Left hindlimb (tissue), 1 donor: ENCODE measurements around the gene ACIN1.

Experiments used
- DNase-seq: peaks from one replicate; pipeline ENCODE4 v3.0.0-alpha.2; 2018

The ACIN1 gene

GRCh38 chr14:23056956-23057756 is 37.8 kb downstream of the ACIN1 start, which contains the start of gene CDH24:
Gene CDH24, minus strand, starts transcription at chr14:23057520. Its CDS starts 1,787 bp downstream, at chr14:23055733.
- peak; percentile 84 for DNase-seq

- DNase-seq: peak; percentile 66
Observed at GRCh38 chr14:23056145-23056955, 38.6 kb downstream of the ACIN1 start.

GRCh38 chr14:23055621-23056144 is 39.3 kb downstream of the ACIN1 start:
- no peak for DNase-seq

- DNase-seq: no peak
Observed at GRCh38 chr14:23055147-23055550, 39.8 kb downstream of the ACIN1 start.

GRCh38 chr14:23054000-23054811 is 40.7 kb downstream of the ACIN1 start:
- no peak for DNase-seq

- DNase-seq: no peak
Observed at GRCh38 chr14:23053426-23053825, 41.5 kb downstream of the ACIN1 start.

GRCh38 chr14:23052671-23053070 is 42.3 kb downstream of the ACIN1 start:
- DNase-seq: no peak

GRCh38 chr14:23052182-23052623 is 42.7 kb downstream of the ACIN1 start:
- no peak for DNase-seq

- no peak for DNase-seq
Observed at GRCh38 chr14:23051141-23052057, 43.5 kb downstream of the ACIN1 start.

- DNase-seq: no peak
Observed at GRCh38 chr14:23049011-23049410, 45.9 kb downstream of the ACIN1 start.

- no peak for DNase-seq
Observed at GRCh38 chr14:23047751-23048693, 46.9 kb downstream of the ACIN1 start.

GRCh38 chr14:23047034-23047634 is 47.8 kb downstream of the ACIN1 start:
- DNase-seq: no peak

GRCh38 chr14:23045419-23046357 is 49.2 kb downstream of the ACIN1 start:
- no peak for DNase-seq

- DNase-seq: no peak
Observed at GRCh38 chr14:23044840-23045239, 50.1 kb downstream of the ACIN1 start.

GRCh38 chr14:23043754-23044153 is 51.2 kb downstream of the ACIN1 start:
- no peak for DNase-seq

GRCh38 chr14:23043145-23043544 is 51.8 kb downstream of the ACIN1 start:
- DNase-seq: no peak

- no peak for DNase-seq
Observed at GRCh38 chr14:23042162-23042965, 52.6 kb downstream of the ACIN1 start, which contains the start of gene PSMB11. Gene PSMB11, plus strand, starts transcription at chr14:23042212. Its CDS starts 14 bp downstream, at chr14:23042226.

GRCh38 chr14:23041729-23042128 is 53.2 kb downstream of the ACIN1 start:
- DNase-seq: no peak
